GM04504 (cell line): ENCODE measurements around the gene DAP.
A peak's percentile ranks its signal among the peaks of the same experiment; 100 is the strongest.
"Not testable (repeated sequence)": the region's sequence is repeated elsewhere in the genome, so short reads cannot be mapped to it uniquely, and the experiment has no call there.

Experiments used
- DNase-seq: peaks from one replicate; pipeline ENCODE4 v3.0.0-alpha.2; 2012; ENCODE audit warnings: low read depth

DAP gene, protein sequence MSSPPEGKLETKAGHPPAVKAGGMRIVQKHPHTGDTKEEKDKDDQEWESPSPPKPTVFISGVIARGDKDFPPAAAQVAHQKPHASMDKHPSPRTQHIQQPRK

DNA sequence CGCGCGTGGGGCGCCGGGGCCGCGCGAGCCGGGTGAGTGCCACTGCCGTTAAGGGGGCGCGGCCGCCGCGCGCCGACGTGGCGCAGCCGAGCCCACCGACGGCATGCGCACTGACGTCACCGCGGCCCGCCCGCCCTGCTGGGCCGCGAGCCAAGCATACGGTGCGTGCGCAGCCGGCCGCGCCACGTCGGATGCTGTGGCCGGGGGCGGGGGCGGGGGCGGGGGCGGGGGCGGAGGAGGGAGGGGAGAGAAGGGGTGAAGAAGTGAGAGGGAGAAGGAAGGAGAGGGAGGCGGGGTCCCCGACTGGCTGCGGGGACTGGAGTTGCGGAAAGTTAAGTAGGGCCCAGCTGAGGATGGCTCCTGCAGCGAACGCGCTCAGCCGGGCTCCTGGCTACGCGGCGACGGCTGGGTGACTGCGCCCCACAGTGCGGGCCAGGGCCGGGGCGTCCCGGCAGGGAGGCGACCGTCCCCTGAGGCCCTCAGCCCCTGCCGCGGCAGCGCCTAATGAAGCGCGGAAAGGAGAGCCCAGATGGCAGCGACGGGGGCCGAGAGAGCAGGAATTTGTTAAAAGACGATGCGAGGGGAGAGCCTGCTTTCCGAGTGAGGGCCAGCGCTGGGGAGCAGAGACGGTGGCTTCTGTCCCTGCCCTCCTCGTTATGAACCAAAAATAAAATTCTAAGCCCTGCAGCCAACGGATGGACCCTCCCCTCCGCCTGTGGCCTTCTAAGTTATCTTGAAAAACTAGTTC, at the start of gene DAP:
TSS of gene DAP (minus strand) at position 50 of the 748 bp plus-strand sequence. CDS start 166 bp downstream, outside the sequence.
- peak; percentile 76 for DNase-seq

DNA sequence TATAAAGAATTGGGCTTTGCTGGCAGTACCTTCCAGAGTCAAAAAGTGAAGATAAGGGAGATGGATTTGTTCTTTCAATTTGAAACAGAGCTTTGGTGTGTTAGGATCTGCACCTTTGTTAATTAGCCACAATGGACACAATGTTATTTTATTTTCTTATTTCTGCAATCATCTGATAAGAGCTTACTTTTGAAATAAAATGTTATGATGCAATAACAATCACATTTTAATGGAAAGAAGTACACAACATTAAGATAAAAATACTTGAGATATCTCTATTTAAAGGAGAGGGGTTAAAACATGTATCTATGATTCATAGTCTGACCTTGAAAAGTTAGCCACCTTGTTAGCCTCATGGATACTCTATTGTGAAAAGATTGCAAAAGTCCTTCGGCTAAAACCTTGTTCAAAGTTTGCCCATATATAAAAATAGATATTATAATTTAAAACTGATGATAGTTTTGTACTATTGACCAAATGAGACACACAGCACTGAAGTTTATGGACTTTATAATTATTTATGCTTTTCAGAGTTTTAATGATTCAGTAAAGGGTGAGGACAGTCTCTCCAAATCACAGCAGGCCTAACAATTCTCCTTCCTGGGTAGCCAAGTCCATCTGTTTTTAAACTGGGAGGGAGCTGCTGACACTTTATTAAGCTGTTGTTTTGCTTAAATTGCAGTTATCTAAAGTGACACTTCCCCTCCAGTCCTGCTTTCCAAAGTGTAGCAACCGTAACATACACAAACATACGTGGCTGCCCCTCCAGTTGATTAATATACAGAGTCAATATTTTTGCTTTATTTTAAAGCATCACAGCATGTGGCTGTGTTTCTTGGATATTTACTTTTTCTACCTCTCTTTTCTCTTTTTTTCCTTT, 47.6 kb upstream of the DAP start:
- DNase-seq: no peak

DNA sequence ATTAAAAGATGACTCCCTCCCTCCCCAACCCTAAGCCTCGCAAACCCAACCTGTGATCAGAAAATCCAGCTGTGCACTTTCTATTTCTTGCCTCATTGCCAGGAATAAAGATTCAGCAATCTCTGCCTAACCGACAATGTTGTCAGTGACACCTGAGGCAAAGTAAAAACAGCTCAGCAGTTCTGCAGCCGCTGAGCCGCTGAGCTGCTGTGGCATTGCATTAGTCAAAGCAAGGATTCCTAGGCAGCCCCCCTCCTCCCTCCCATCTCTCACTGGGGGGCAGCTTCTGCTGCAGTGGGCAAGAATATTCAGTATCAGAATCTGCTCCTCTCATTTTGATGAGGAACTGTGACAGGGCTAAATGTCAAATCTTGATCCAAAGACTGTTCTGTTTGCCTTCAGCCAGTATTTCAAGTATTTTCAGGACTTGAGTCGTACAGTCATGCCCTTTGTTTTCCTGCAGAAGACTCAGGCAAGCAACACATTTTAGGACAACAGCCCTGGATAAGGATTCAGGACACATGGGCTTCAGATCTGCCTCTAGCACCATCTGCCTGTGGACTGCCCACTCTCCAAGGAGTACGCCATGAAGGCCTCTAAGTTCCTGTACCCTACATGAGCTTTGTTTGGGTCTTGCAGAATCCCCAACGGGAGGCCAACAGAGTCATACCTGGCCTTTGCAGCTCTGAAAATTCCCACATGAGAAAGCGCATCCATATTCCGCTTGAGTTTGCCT, 41.1 kb upstream of the DAP start:
- no peak for DNase-seq

DNA sequence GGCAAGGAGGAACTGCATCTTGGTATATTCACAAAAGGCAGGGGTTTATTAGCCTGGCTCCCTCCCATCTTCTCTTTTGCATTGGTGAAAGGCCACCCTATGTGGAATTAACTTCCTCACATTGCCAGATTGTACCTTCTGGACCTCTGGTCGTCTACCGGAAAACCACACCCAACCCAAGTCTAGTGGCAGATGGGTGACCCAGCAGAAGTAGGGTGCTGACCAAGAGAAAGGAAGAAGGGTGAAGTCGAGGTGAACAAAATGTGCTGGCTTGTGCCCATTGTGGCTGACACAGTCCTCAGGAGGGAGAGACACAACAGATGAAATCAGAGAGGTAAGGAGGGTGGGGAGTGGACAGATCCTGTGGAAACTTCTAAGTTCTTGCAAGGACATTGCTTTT, 39.8 kb upstream of the DAP start:
- no peak for DNase-seq

DNA sequence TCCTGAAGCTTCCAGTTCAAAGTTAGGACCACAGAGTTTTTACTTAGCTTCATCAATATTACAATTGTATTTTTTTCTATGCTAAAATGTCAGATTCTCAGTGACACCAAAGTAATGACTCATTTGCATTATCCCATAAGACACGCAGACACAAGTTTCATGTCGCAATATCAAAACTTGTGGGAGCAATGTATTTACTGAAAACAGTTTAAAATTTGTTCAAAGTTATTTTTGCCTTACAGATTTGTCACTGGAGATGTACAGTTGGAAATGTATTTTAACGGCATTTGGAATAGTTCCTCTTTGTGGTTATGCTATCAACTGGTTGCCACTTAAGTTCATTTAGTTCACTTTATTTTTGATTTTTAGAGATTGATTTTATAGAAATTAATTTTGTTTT, 36.2 kb upstream of the DAP start:
- DNase-seq: no peak

DNA sequence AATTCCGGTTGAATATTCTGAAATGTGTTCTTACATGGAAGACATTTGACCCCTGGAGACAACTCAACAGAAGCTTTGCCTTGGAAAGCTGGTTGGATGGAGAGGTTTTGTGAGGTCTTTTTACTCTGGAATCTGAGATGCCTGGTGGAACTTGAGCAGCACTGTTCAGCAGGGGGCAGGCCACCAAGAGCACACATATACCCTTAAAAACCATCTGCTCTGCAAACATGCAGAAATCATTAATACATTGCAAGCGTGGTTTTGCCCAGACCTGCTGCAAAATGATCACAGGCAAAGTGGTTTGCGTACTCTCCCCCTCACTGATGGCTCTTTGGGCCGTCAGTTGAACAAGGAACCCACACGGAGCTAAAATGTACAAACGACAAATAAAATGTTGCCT, 32.8 kb upstream of the DAP start:
- DNase-seq: no peak

DNA sequence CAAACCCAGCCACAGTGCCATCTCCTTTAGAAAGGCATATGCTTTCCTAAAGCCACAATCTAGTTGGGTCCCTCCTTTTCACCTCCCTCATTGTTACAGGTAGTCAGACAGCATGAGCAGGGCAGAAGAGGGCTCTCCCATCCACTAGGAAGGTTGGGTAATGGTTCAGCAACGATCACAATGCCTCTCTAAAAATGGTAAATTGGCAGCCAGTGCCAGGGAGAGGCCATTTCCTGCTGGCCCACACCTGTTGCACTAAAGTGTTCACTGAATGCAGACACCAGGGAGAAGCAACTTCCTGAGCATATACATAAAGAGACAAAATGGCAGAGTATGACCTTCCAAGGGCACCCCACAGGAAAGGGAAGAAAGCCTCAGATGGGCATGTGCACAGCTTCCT, 31.3 kb upstream of the DAP start:
- no peak for DNase-seq

DNA sequence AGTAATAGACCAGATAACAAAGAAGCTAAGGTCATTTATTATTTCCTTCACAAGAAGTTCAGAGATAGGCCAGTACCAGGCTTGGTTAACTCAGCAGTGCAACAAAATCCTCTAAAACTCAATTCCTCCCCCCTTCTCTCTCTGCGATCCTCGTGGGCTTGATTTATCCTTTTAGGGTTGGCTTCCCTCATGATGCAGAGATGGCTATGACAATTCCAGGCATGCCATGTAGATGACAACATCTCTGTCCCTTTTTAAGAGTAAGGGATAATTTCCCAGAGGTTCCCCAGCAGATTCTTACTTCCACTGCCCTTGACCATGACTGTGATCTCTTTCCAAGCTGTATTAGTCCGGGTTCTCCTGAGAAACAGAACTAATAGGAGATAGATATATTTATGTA, 28.7 kb upstream of the DAP start:
- DNase-seq: no peak

DNA sequence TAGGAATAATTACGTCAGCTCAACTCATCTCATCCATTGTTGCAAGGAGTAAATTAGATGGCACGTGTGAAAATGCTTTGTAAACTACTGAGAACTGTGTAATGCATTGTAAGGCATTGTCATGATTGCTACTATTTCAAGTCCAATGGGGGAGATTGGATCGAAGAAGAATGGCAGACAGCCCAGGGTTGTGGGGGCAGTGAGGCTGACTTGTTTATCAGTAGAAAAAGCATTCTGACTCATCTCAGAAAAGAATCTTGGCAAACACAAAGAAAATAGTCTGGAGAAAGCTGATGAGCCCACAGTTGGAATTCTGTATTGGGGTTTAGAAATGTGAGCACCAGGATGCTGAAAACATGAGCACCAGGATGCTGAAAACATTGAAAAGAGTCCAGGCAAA, 28.0 kb upstream of the DAP start:
- DNase-seq: peak; percentile 63

DNA sequence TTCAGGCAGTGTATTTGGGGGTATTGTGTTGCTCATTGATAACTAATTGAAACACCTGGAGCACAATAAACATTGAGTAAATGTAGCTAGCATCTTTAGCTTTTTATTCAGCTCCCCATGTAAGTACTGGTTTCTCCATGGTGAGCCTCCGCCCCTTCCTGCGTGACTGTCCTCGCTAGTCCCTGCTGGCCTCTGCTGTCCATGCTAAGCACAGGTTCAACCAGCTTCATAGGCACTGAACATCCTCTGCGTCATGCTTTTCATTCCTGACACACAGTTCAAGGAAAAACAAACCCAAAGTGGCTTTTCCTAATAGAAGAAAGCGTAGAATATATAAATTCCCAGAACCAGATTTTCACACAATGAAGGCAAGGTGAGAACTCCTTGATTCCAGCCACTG, 27.3 kb upstream of the DAP start:
- no peak for DNase-seq

DNA sequence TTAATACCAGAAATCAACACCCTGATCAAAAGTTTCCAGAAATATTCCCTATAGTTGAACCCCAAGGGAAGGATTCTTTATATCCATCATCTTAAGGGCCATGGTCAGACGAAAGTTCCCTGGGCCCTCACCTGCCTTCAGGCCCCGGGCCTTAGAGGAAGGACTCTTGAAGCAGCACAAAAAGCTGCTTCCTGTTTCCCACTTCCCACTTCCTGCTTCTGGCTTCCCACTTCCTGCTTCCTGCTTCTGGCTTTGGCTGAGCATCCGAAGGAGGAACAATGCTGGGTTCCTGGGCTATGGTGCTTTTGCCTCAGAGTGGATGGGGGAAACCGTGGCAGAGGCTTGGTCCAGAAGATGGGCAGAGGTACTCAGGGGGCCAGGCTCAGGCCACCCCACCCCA, 25.8 kb upstream of the DAP start:
- no peak for DNase-seq

DNA sequence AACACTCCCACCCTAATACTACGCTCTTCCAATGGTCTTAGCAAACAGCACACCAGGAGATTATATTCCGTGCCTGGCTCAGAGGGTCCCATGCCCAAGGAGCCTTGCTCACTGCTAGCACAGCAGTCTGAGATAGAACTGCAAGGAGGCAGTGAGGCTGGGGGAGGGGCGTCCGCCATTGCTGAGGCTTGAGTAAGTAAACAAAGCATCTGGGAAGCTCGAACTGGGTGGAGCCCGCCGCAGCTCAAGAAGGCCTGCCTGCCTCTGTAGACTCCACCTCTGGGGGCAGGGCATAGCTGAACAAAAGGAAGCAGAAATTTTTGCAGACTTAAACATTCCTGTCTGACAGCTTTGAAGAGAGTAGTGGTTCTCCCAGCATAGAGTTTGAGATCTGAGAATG, 19.2 kb upstream of the DAP start:
- DNase-seq: not testable (repeated sequence)

DNA sequence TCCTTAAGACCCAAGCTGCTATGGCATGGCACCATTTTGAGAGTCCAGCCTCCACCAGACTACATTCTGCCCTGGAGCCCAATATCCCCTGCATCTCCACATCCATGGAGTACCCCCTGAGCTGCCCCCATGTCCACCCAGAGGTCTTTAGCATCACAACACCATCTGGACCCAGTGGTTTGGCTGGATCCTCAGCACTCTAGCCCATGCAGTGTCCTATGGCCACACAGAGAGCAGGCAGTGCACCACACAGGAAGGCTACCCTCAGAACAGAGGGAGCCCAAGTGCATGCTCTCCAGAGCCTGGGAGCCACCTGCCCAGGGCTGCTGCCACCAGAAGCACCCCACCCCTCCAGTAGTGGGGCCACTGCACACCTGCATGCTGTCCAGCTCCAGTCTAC, 18.6 kb upstream of the DAP start:
- no peak for DNase-seq

DNA sequence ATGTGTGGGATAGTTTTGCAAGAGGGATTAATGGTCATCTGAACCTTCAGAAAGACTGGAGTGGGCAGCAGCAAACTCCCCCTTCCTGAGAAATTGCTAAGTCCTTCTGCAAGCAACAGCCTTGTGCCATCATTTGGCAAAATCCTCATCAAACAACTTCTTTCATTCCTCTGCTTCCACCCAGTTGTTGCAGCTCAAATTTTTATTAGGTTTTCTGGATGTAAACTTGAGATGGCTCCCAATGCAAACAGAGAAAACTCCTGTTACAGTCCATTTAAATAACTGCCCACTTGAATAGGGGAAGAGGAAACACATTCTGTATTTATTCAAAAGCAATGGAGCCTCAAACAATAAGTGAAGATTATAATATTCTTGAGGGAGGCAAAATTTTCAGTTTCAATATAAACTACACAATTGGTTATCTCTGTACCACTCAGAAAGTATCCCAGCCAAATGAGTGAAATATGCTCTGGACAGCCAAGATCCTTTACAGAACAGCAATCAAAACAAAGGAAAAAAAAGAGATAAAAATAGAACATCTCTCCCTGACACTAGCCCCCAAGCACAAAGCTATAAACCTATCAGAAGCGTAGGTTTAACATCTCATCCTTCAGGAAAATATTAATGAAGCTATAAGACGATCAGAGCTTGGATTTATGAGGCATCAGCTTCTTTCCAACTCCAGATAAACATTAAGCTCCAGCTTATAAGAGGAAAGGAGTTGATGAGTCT, 17.3 kb upstream of the DAP start:
- no peak for DNase-seq

DNA sequence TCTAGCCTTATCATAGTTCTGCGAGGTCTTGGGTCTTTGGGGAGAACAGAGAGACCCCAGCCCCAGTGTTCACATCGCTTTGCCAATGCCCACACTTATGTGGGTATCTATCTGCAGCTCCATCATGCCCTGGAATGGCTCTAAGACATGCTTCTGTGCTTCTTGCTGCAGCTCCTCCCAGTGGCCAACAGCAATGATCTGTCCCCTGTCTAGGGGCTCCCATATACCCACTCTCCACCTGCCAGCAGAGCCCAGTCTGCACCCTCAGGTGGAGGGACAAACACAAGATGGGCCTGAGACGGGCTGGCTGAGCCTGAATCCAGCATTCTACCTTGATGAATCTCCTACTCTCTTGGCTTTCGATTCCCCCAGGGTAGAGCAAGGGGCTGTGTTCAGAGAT, 14.6 kb upstream of the DAP start:
- no peak for DNase-seq

DNA sequence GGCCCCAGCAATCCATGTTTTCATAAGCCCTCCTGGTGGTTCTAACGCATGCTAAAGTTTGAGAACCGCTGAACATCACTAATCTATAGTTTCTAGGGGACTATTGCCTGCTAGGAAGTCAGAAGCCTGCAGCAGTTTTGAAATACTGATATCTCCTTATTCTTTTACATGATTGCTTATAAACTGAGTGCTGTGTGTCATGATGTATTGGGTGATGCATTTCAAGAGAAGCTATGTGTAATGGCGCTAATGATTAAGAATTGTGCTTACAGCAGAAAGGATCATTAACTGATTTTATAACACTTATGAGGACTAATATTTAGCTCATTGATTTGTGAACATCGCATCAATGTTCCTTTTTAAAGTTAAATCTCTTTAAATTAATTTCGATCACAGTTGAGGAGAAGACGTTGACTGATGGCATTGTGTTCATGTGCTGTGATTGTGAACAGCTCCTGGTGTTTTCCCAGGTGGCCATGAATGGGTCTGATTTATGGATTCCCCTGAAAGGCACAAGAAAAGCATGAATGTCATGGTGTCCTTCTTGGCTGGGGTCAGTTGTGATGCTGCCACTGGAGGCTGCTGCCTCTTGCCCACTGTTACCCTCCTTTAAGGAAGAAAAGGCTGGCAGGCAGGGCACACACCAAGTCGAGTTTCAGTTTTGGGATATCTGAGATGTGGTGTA, 12.0 kb upstream of the DAP start:
- DNase-seq: no peak

DNA sequence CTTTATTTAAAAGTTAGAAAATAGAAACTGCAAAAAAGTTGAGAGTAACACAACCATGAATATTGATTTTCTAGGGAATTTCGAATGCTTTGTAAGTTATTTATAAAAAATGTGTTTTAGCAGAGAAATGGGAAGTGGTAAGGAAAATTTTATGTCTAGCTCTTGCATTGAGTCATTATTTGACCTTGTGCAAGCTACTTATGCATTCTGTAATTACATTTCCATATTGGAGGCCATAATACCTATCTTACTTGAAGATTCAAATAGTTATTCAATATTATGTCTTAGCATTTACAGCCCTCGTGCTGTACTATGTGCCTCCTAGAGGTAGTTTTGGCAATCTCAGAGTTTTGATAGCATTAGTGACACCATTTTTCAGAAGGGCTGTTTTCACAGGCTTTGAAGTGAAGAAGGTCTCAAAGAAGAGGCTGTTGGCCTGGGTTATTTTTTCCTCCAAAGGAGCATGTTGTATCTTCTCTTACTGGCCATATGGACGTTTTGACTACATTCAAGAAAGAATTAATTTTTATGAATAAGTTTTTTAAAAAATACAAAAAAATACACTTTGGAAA, 7.4 kb upstream of the DAP start:
- DNase-seq: no peak

DNA sequence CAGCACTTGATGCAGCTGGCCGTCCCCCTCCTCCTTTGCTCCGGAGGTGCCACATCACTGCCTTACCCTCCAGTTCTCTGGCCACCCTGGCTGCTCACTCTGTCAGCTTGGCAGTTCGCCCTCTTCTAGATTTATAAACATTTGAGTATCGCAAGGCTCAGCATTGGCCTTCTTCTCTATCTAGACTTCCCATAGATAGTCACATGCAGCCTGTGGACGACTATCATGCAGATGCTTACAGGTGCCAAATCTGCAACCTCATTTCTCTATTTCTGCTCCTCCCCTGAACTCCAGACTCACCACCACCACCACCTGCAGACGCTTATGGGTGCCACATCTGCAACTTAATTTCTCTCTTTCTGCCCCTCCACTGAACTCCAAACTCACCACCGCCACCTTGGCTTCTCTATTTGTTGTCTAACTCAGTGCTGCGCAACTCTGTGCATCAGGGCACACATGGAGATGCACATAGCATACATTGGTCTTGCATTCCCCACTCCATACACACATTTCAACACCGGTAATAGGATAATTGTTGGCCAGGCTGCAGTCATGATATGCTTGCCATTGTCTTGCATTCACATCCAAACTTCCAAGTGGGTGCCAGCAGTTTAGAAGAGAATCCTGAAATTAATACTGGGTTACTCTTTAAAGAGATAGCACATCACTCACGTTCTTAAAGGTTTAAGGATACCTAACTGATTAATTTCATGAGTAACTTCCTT, 1.9 kb upstream of the DAP start:
- no peak for DNase-seq

DNA sequence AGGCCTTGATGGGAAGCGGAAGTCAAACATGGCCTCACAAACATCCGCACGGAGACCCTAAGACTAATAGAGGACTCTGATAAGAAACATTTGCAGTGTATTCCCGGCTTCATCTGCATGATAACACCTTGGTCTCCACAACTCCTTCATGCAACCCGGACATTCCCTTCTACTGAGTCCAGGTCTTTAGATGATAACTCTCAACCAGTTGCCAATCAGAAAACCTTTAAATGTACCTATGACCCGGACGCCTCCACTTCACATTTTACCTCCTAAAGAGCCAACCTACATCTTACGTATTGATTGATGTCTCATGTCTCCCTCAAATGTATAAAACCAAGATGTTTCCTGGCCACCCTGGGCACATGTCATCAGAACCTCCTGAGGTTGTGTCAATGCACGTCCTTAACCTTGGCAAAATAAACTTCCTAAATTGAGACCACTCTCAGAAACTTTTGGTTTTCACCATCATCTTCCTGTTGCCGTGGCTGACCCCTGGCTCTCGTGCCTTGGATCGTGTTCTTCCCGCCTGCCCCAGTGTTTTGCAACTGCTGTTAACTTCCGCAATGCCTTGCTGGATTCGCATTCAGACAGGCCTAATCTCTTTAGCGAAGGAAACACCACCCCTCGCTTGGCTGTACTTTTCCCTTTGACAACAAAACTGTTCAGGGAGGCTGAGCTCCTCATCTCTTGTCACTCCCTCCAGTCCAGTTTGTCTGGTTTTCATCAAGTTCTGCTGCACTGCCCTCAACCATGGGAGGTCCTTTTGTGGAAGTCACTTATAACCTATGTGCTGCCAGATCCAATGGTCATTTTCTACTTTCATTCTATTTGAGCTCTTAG, 1.1 kb upstream of the DAP start:
- no peak for DNase-seq

DNA sequence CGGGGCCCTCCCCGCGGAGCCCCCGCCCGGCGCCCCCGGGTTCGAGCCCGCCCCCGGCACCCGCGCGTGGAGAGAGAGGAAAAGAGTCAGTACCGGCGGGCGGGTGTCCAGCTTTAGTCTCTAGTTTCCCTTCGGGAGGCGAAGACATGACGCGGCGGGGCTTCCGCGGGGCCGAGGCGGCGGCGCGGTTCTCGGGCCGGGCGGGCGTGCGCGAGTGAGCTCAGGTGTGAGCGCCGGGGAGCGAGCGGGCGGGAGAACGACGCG, 181 bp downstream of the DAP start:
- no peak for DNase-seq
